Left lobe of liver (tissue), 2 donors: Measurements from ENCODE around the gene CDA. TPM values are rescaled to one million over a fixed set of nuclear protein-coding genes. Genes with fewer than 3 reads are reported as not detected.

Source experiments
- ATAC-seq: fragments of 200-7000 bp; cut with Tn5 transposase; one replicate; pipeline ENCODE4 v1.9.1; 2020; ENCODE audit warnings: mild to moderate bottlenecking, moderate library complexity
- DNase-seq: peaks from one replicate; pipeline ENCODE4 v3.0.0-alpha.2; 2020; ENCODE audit warnings: low spot score
- total RNA-seq: library from RNA; stranded (reverse); gene quantifications from one replicate; pipeline ENCODE4 v1.2.1, GENCODE V29; 2021
- donor health status: DM: no; HTN: no; CAD: no; lungs with moderate emphysema.
- donor health status: DM: no; HTN: yes; CAD: no.

CDA gene
- 29.7 TPM for total RNA-seq

- ATAC-seq = peak; percentile 80
- DNase-seq = peak; percentile 89
These were observed at the start of gene CDA for GRCh38 chr1:20588634-20589225. TSS of gene CDA (plus strand) at chr1:20589097. CDS start at chr1:20589130, 33 bp downstream.

GRCh38 chr1:20540281-20540680, 48.6 kb upstream of the CDA start:
- DNase-seq (no peak), ATAC-seq (no peak)

- ATAC-seq (no peak), DNase-seq (no peak)
These were observed 42.3 kb upstream of the CDA start for GRCh38 chr1:20546637-20547036.

- ATAC-seq (no peak), DNase-seq (no peak)
These were observed 37.7 kb upstream of the CDA start for GRCh38 chr1:20551161-20551560.

- DNase-seq (no peak), ATAC-seq (peak; percentile 73)
These were observed 36.8 kb upstream of the CDA start, which contains the start of gene FAM43B for GRCh38 chr1:20551945-20552727. TSS of gene FAM43B (plus strand) at chr1:20552573. CDS start at chr1:20552974, 401 bp downstream.

- DNase-seq (no peak), ATAC-seq (peak; percentile 21)
These were observed 36.0 kb upstream of the CDA start for GRCh38 chr1:20552728-20553445.

GRCh38 chr1:20555025-20555757, 33.7 kb upstream of the CDA start:
- DNase-seq (no peak), ATAC-seq (no peak)

- DNase-seq (no peak), ATAC-seq (no peak)
These were observed 33.2 kb upstream of the CDA start for GRCh38 chr1:20555758-20556120.

- DNase-seq = no peak
- ATAC-seq = no peak
These were observed 30.7 kb upstream of the CDA start for GRCh38 chr1:20558191-20558590.

- no peak for ATAC-seq
These were observed 27.9 kb upstream of the CDA start for GRCh38 chr1:20560966-20561365.

GRCh38 chr1:20565234-20565633, 23.7 kb upstream of the CDA start:
- DNase-seq (no peak), ATAC-seq (no peak)

More at GRCh38 chr1:20560966-20561365, 27.9 kb upstream of the CDA start:
- DNase-seq = no peak

- no peak for DNase-seq
- ATAC-seq = no peak
These were observed 19.3 kb upstream of the CDA start for GRCh38 chr1:20569523-20570098.

- DNase-seq (no peak), ATAC-seq (no peak)
These were observed 17.5 kb upstream of the CDA start for GRCh38 chr1:20571427-20571826.

GRCh38 chr1:20573987-20574386, 14.9 kb upstream of the CDA start:
- no peak for ATAC-seq
- no peak for DNase-seq

- DNase-seq = peak; percentile 92
- peak; percentile 99 for ATAC-seq
These were observed 14.0 kb upstream of the CDA start for GRCh38 chr1:20574686-20575540.

- DNase-seq (no peak), ATAC-seq (peak; percentile 22)
These were observed 13.2 kb upstream of the CDA start for GRCh38 chr1:20575541-20576336.

GRCh38 chr1:20578062-20578461, 10.8 kb upstream of the CDA start:
- ATAC-seq (no peak), DNase-seq (no peak)

- ATAC-seq (no peak), DNase-seq (no peak)
These were observed 10.0 kb upstream of the CDA start for GRCh38 chr1:20578721-20579395.
